Adrenal gland (tissue), 12 donors: ENCODE data around the gene UBAC2. TPM values are rescaled to one million over a fixed set of nuclear protein-coding genes. Genes with fewer than 3 reads are reported as not detected.

Source experiments
- DNase-seq, 7 donors: peaks; one replicate each; pipeline ENCODE4 v3.0.0-alpha.2; 2019 to 2020
- H3K27ac ChIP-seq, 5 donors: fragments of 200-600 bp; sonication (generic) in 4 of 5; 1 replicate in 3 of 5; 2 replicates in 2 of 5; pipeline versions ENCODE4 v1.5.1 to v1.8.0; 2016 to 2020; ENCODE audit warnings: mild to moderate bottlenecking in 1 of 5
- H3K27me3 ChIP-seq: fragments of 200-600 bp; 2 replicates; pipeline ENCODE4 v1.8.0; 2021
- H3K36me3 ChIP-seq, 2 donors: fragments of 200-600 bp; replicated peaks in 1 of 2; 1 replicate in 1 of 2; 2 replicates in 1 of 2; pipeline versions ENCODE4 v1.5.1 to v1.8.0; 2018 to 2022
- H3K4me1 ChIP-seq, 2 donors: fragments of 200-600 bp; replicated peaks in 1 of 2; 1 replicate in 1 of 2; 2 replicates in 1 of 2; pipeline versions ENCODE4 v1.5.1 to v1.8.0; 2018 to 2021
- H3K4me3 ChIP-seq, 4 donors: fragments of 200-600 bp; sonication (generic) in 3 of 4; one replicate each; pipeline ENCODE4 v1.5.1; 2016 to 2018
- H3K9me3 ChIP-seq, 3 donors: fragments of 200-600 bp; sonication (generic) in 1 of 3; replicated peaks in 1 of 3; 1 replicate in 2 of 3; 2 replicates in 1 of 3; pipeline versions ENCODE4 v1.5.1 to v1.8.0; 2016 to 2021
- CTCF ChIP-seq, 6 experiments: fragments of 450-650 bp in 4 of 6; fragments of 200-600 bp in 2 of 6; sonication (generic) in 1 of 6; IDR thresholded peaks; 1 replicate in 5 of 6; 2 replicates in 1 of 6; pipeline versions ENCODE4 v1.5.1 to v1.8.0; 2016 to 2021; ENCODE audit warnings: antibody characterized with exemption in 6 of 6, mild to moderate bottlenecking in 2 of 6, moderate library complexity in 1 of 6
- POLR2A ChIP-seq, 2 donors: fragments of 450-650 bp; IDR thresholded peaks; one replicate each; pipeline ENCODE4 v1.6.1; 2017; ENCODE audit warnings: antibody characterized with exemption in 2 of 2, mild to moderate bottlenecking in 2 of 2, moderate library complexity in 1 of 2
- WGBS, 4 donors: extraction: QIAGEN DNeasy Blood & Tissue Kit in 2 of 4; methylation state at CpG; one replicate each; pipeline versions ENCODE4 v1.1.5 to v1.1.7; 2013 to 2017; 5-methylcytosine and 5-hydroxymethylcytosine counted together
- intact Hi-C, 2 donors: fragments of 100-400 bp; cut with DNase I; formaldehyde crosslinking; loops; one replicate each; pipeline versions ENCODE4 v1.14.1 to v1.15.0; 2022 to 2023
- polyA plus RNA-seq, 3 donors: library from polyadenylated mRNA; stranded (reverse); fragments of 200-250 nt in 2 of 3; fragments of 350-450 nt in 1 of 3; fragmentation: Illumina TruSeq in 1 of 3; extraction: RNeasy Lipid Tissue Mini Kit (QIAGEN cat#74804) in 1 of 3; gene quantifications; one replicate each; pipeline ENCODE4 v1.2.3, GENCODE V29; 2013 to 2014
- total RNA-seq, 9 donors: library from RNA; depleted of rRNA in 4 of 9; stranded (reverse); fragments of >200 nt in 4 of 9; fragments of 120-200 nt in 1 of 9; fragmentation: NEBNext Ultra II Directional in 1 of 9; extraction: Animal tissue kit (Norgen Biotek cat#: 25700) in 1 of 9; gene quantifications; one replicate each; pipeline versions ENCODE4 v1.1.0 to v1.2.4, GENCODE V29; 2013 to 2023
- donor health status: healthy with polysubstance abuse.
- donor health status: Bipolar disorder and iron deficiency.
- donor health status: DM: yes; HTN: yes; CAD: no.
- donor health status: DM: no; HTN: no; CAD: no.
- donor health status: DM: no; HTN: no; CAD: no.
- donor health status: DM: yes; HTN: yes; CAD: no.

Gene UBAC2
- total and polyA plus RNA-seq, 12 donors, result 46.3 to 67.8 (median 53.5) TPM

GRCh38 chr13:99289674-99290337, 89.2 kb downstream of the UBAC2 start:
- Histone ChIP-seq H3K27me3 (no peaks in the 10 kb centered on the region), H3K36me3 (no peaks in the 10 kb centered on the region), H3K27ac (no peak overlapping the region), H3K4me3 (no peak overlapping the region), H3K9me3 (no peaks in the 10 kb centered on the region), H3K4me1 (peaks cover 2 to 20% of the 10 kb centered on the region in 2 donors)
- intact Hi-C loops, result no loop called here
- no peak for TF ChIP-seq CTCF (IDR thresholded peaks at IDR 0.05)
- TF ChIP-seq POLR2A (IDR thresholded peaks at IDR 0.05), result no peak
- WGBS, 4 donors, result 81 to 88% (median 85%) methylated on average over 7 of the region's 7 CpGs
- DNase-seq, result no peak

GRCh38 chr13:99290894-99291293, 90.2 kb downstream of the UBAC2 start:
- TF ChIP-seq POLR2A (IDR thresholded peaks at IDR 0.05) (no peak), CTCF (IDR thresholded peaks at IDR 0.05) (no peak)
- intact Hi-C loops, result no loop called here
- no peak overlapping the region for H3K27ac ChIP-seq
- no peak for DNase-seq
- H3K4me1 ChIP-seq, result peaks cover 0 to 9% of the 10 kb centered on the region in 2 donors
- no peak overlapping the region for H3K4me3 ChIP-seq
- H3K27me3 ChIP-seq, result no peaks in the 10 kb centered on the region
- H3K36me3 ChIP-seq, result no peaks in the 10 kb centered on the region
- WGBS, 4 donors, result 79 to 91% (median 87%) methylated on average over 3 of the region's 3 CpGs
- no peaks in the 10 kb centered on the region for H3K9me3 ChIP-seq

- no peak for TF ChIP-seq POLR2A (IDR thresholded peaks at IDR 0.05)
- TF ChIP-seq CTCF (IDR thresholded peaks at IDR 0.05), result no peak
- no peaks in the 10 kb centered on the region for H3K4me1 ChIP-seq
- 70 to 93% (median 80%) methylated on average over 2 of the region's 2 CpGs for WGBS, 4 donors
- H3K9me3 ChIP-seq, result no peaks in the 10 kb centered on the region
- intact Hi-C loops, result no loop called here
- no peaks in the 10 kb centered on the region for H3K27me3 ChIP-seq
- no peaks in the 10 kb centered on the region for H3K36me3 ChIP-seq
- DNase-seq, result no peak
- no peak overlapping the region for H3K4me3 ChIP-seq
- peak overlapping the region in 1 of 5 donors; percentile 11 for H3K27ac ChIP-seq
Observed at GRCh38 chr13:99293178-99293577, 92.5 kb downstream of the UBAC2 start.

- H3K36me3 ChIP-seq, result no peaks in the 10 kb centered on the region
- no peak overlapping the region for H3K27ac ChIP-seq
- H3K4me3 ChIP-seq, result no peak overlapping the region
- TF ChIP-seq CTCF (IDR thresholded peaks at IDR 0.05), result no peak
- TF ChIP-seq POLR2A (IDR thresholded peaks at IDR 0.05), result no peak
- H3K9me3 ChIP-seq, result no peaks in the 10 kb centered on the region
- DNase-seq, result no peak
- H3K27me3 ChIP-seq, result no peaks in the 10 kb centered on the region
- intact Hi-C loops, result no loop called here
- no peaks in the 10 kb centered on the region for H3K4me1 ChIP-seq
Observed at GRCh38 chr13:99294198-99294597, 93.5 kb downstream of the UBAC2 start.
